ENCODE data around the gene BIRC3.

DNA sequence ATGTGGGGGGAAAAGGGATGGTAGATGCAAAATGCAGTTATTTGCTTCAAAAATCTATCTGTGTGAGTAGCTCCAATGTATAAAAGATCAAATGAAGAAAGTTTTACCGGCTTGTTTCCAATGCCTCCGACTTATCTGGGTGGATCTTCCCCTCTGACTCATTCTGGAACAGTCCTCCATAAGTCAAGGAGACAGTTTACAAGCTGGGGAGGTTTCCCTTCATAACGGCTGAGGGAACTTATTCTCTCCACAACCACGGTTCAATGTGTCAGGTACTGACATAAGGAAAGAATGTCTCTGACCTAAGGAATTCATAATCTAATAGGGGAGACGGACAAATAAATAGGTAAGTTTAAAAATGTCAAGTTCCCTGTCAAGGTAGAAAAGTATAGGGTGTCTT lies 49.7 kb upstream of the BIRC3 start:
- TF ChIP-seq, protein P1, sequence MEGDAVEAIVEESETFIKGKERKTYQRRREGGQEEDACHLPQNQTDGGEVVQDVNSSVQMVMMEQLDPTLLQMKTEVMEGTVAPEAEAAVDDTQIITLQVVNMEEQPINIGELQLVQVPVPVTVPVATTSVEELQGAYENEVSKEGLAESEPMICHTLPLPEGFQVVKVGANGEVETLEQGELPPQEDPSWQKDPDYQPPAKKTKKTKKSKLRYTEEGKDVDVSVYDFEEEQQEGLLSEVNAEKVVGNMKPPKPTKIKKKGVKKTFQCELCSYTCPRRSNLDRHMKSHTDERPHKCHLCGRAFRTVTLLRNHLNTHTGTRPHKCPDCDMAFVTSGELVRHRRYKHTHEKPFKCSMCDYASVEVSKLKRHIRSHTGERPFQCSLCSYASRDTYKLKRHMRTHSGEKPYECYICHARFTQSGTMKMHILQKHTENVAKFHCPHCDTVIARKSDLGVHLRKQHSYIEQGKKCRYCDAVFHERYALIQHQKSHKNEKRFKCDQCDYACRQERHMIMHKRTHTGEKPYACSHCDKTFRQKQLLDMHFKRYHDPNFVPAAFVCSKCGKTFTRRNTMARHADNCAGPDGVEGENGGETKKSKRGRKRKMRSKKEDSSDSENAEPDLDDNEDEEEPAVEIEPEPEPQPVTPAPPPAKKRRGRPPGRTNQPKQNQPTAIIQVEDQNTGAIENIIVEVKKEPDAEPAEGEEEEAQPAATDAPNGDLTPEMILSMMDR (IDR thresholded peaks at IDR 0.05) = no peak
- no peak for TF ChIP-seq EZH2 (IDR thresholded peaks at IDR 0.05; ENCODE audit: borderline replicate concordance, insufficient read depth, low read depth, low read length, poor library complexity, severe bottlenecking)

Data from B cell (primary cell).